ENCODE results near the gene FZR1.

FZR1 gene

DNA sequence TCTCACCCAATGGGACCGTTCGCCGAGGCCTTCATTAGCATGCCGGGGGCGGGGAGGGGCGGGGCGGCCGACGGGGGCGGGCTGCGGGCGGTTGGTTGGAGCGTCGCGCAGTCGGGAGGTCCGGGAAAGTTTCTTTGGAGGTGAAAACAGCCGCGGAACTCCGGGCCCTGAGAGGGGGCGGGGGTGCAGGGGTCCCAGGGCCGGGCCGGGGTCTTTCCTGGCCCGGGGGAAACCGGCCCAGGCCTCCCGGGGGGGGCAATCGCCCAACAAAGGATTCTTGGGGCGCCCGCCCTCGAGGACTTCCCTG lies 66.7 kb downstream of the FZR1 start, which contains the start of gene HMG20B:
Gene HMG20B, plus strand, starts transcription at position 90 of the 307 bp plus-strand sequence. CDS start 366 bp downstream, outside the sequence.
- H2AK5ac ChIP-seq (ENCODE audit: low read depth, low read length), result peak within 1 kb of the TSS; percentile 92
- H3K27me3 ChIP-seq (ENCODE audit: control insufficient read depth in 3 of 3, insufficient read depth in 3 of 3, low read depth in 1 of 3, low read length in 3 of 3), result peaks cover 0 to 12% (median 0%) of the 10 kb centered on the region in 3 experiments
- H3K4me1 ChIP-seq (ENCODE audit: control insufficient read depth in 2 of 2, insufficient read depth in 1 of 2, low read depth in 1 of 2, low read length in 2 of 2), result peaks cover 5 to 17% of the 10 kb centered on the region in 2 donors
- H3K9ac ChIP-seq (ENCODE audit: low read depth, low read length, poor library complexity), result peak within 1 kb of the TSS; percentile 96
- peak within 1 kb of the TSS; percentile 97 for H3K4me2 ChIP-seq (ENCODE audit: insufficient read depth, low read length, poor library complexity, severe bottlenecking)
- no CpG with 5 or more reads among the region's 30 CpGs for WGBS, 2 donors (ENCODE audit: extremely low coverage in 2 of 2, insufficient read length in 2 of 2, insufficient replicate concordance in 1 of 2)
- peak within 1 kb of the TSS; percentile 71 for H2BK15ac ChIP-seq (ENCODE audit: low read length)
- peak within 1 kb of the TSS; percentile 97 for H3K18ac ChIP-seq (ENCODE audit: low read length)
- peak within 1 kb of the TSS; percentile 93 for H2BK5ac ChIP-seq (ENCODE audit: low read length)
- peak within 1 kb of the TSS; percentile 96 for H2AFZ ChIP-seq (ENCODE audit: low read length)
- peak within 1 kb of the TSS; percentile 65 for H3K23ac ChIP-seq (ENCODE audit: low read depth, low read length, poor library complexity)
- no peak for DNase-seq (ENCODE audit: low spot score)
- peak within 1 kb of the TSS; percentile 94 to 98 for H3K4me3 ChIP-seq (ENCODE audit: low read length in 2 of 2)
- no peak within 1 kb of the TSS for H4K8ac ChIP-seq (ENCODE audit: low read depth, low read length)
- H3K9me3 ChIP-seq (replicated peaks in 1 of 2; ENCODE audit: control insufficient read depth in 2 of 2, insufficient read depth in 1 of 2, low read depth in 1 of 2, low read length in 2 of 2), result no peaks in the 10 kb centered on the region
- H3K14ac ChIP-seq (ENCODE audit: low read length), result peak within 1 kb of the TSS; percentile 38
- H3K4ac ChIP-seq (ENCODE audit: low read length), result peak within 1 kb of the TSS; percentile 37
- no peak within 1 kb of the TSS for H2BK12ac ChIP-seq (ENCODE audit: low read length)
- peaks cover 9 to 19% of the 10 kb centered on the region in 2 donors for H3K36me3 ChIP-seq (replicated peaks in 1 of 2; ENCODE audit: control insufficient read depth in 2 of 2, insufficient read depth in 2 of 2, low read length in 2 of 2)
- no peak within 1 kb of the TSS for H2BK120ac ChIP-seq (ENCODE audit: low read depth, low read length)
- peak within 1 kb of the TSS; percentile 42 for H3K27ac ChIP-seq (replicated peaks; ENCODE audit: low read length)
- H3K79me1 ChIP-seq (ENCODE audit: low read depth, low read length), result peaks cover 3% of the 10 kb centered on the region
- no peak within 1 kb of the TSS for H4K91ac ChIP-seq (ENCODE audit: low read depth, low read length, poor library complexity)

DNA sequence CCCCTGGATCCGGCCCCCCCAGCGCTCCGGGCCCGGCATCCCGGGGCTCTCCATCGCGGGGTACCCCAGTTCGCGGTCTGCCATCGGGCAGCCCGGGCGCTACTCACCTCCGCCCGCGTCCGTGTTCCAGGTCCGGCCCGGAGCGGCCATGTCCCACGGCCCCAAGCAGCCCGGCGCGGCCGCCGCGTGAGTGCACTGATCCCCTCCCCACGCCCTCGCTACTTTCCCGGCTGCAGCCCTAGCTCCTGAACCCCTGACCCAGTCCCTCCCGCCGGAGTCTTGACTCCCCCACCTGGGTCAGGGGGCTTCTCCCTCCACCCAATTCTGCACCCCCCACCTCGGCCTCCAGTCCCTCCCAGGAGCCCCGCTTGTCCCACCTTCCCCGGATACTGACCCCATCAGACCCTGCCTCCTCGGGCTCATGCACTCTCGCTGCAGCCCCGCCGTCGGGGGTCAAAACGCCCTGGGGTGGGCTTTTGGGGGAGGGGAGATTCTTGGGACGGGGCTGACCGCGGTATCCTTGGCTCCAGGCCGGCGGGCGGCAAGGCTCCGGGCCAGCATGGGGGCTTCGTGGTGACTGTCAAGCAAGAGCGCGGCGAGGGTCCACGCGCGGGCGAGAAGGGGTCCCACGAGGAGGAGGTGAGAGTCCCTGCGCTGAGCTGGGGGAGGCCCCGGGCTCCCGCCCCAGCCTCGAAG lies 67.2 kb downstream of the FZR1 start:
- DNase-seq (ENCODE audit: low spot score), result no peak
- WGBS, 2 donors (ENCODE audit: extremely low coverage in 2 of 2, insufficient read length in 2 of 2, insufficient replicate concordance in 1 of 2), result no CpG with 5 or more reads among the region's 60 CpGs
- H2BK5ac ChIP-seq (ENCODE audit: low read length), result peak overlapping the region; percentile 93

DNA sequence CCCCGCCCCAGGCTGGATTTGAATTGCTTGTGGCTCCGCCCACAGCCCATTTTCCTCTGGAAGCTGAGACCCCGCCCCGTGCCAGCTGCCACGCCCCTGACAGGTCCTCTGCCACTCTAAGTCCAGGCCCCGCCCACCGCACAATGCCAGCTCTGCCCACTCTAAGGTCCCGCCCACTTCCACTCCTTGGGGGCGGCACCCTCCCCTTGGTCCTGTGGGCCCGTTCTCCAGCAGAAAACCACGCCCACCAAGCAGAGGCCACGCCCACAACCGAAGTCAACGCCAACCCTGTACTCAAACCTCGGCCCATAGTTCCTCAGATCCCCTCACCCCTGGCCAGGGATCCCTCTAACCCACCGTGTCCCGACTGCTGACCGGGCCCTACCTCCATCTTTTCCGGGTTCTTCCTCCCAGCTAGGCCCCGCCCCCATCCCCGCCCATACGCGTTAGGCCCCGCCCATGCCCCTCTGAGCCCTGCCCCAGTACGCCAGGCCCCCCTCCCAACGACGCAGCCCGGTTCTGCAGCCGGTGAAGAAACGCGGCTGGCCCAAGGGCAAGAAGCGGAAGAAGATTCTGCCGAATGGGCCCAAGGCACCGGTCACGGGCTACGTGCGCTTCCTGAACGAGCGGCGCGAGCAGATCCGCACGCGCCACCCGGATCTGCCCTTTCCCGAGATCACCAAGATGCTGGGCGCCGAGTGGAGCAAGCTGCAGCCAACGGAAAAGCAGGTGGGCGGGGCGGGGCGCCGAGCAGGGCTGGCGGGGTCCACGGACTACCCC lies 67.9 kb downstream of the FZR1 start:
- DNase-seq (ENCODE audit: low spot score), result peak; percentile 88
- peak overlapping the region; percentile 92 for H2AK5ac ChIP-seq (ENCODE audit: low read depth, low read length)
- H3K79me1 ChIP-seq (ENCODE audit: low read depth, low read length), result peaks cover 3% of the 10 kb centered on the region

More for the DNA sequence above, 67.2 kb downstream of the FZR1 start:
- H3K18ac ChIP-seq (ENCODE audit: low read length), result peak overlapping the region; percentile 97
- peak overlapping the region; percentile 92 for H2AK5ac ChIP-seq (ENCODE audit: low read depth, low read length)
- peak overlapping the region; percentile 97 for H3K4me2 ChIP-seq (ENCODE audit: insufficient read depth, low read length, poor library complexity, severe bottlenecking)
- no peak overlapping the region for H2BK120ac ChIP-seq (ENCODE audit: low read depth, low read length)
- H2BK15ac ChIP-seq (ENCODE audit: low read length), result peak overlapping the region; percentile 71
- peaks cover 3% of the 10 kb centered on the region for H3K79me1 ChIP-seq (ENCODE audit: low read depth, low read length)
- peaks cover 0 to 17% (median 0%) of the 10 kb centered on the region in 3 experiments for H3K27me3 ChIP-seq (ENCODE audit: control insufficient read depth in 3 of 3, insufficient read depth in 3 of 3, low read depth in 1 of 3, low read length in 3 of 3)
- no peak overlapping the region for H3K27ac ChIP-seq (replicated peaks; ENCODE audit: low read length)
- peak overlapping the region; percentile 85 for H2AFZ ChIP-seq (ENCODE audit: low read length)
- H3K23ac ChIP-seq (ENCODE audit: low read depth, low read length, poor library complexity), result peak overlapping the region; percentile 65
- H3K14ac ChIP-seq (ENCODE audit: low read length), result peak overlapping the region; percentile 38
- H3K4me3 ChIP-seq (ENCODE audit: low read length in 2 of 2), result peak overlapping the region; percentile 94 to 98
- no peak overlapping the region for H4K91ac ChIP-seq (ENCODE audit: low read depth, low read length, poor library complexity)
- H3K4ac ChIP-seq (ENCODE audit: low read length), result peak overlapping the region; percentile 37
- no peaks in the 10 kb centered on the region for H3K9me3 ChIP-seq (replicated peaks in 1 of 2; ENCODE audit: control insufficient read depth in 2 of 2, insufficient read depth in 1 of 2, low read depth in 1 of 2, low read length in 2 of 2)
- H2BK12ac ChIP-seq (ENCODE audit: low read length), result no peak overlapping the region
- peaks cover 9 to 19% of the 10 kb centered on the region in 2 donors for H3K36me3 ChIP-seq (replicated peaks in 1 of 2; ENCODE audit: control insufficient read depth in 2 of 2, insufficient read depth in 2 of 2, low read length in 2 of 2)
- peak overlapping the region; percentile 96 for H3K9ac ChIP-seq (ENCODE audit: low read depth, low read length, poor library complexity)
- no peak overlapping the region for H4K8ac ChIP-seq (ENCODE audit: low read depth, low read length)
- H3K4me1 ChIP-seq (ENCODE audit: control insufficient read depth in 2 of 2, insufficient read depth in 1 of 2, low read depth in 1 of 2, low read length in 2 of 2), result peaks cover 5 to 17% of the 10 kb centered on the region in 2 donors

DNA sequence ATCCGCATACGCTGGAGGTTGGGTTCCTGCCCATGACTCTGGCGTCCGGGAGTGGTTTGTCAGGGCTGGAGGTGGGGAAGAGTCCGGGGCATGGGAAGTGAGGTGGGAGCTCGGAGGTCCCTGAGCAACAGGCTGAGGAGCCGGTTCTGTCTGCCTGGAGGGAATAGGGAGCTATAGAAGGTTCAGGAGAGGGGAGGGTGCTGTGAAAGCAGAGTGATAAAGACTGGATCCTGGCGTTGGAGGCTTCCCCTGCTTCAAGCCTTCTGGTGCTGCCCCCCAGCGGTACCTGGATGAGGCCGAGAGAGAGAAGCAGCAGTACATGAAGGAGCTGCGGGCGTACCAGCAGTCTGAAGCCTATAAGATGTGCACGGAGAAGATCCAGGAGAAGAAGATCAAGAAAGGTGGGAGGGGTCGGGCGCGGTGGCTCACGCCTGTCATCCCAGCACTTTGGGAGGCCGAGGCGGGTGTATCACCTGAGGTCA lies 69.2 kb downstream of the FZR1 start:
- no peaks in the 10 kb centered on the region for H3K9me3 ChIP-seq (replicated peaks in 1 of 2; ENCODE audit: control insufficient read depth in 2 of 2, insufficient read depth in 1 of 2, low read depth in 1 of 2, low read length in 2 of 2)
- H4K91ac ChIP-seq (ENCODE audit: low read depth, low read length, poor library complexity), result no peak overlapping the region
- no CpG with 5 or more reads among the region's 19 CpGs for WGBS, 2 donors (ENCODE audit: extremely low coverage in 2 of 2, insufficient read length in 2 of 2, insufficient replicate concordance in 1 of 2)
- no peak overlapping the region for H2AFZ ChIP-seq (ENCODE audit: low read length)
- H3K4me1 ChIP-seq (ENCODE audit: control insufficient read depth in 2 of 2, insufficient read depth in 1 of 2, low read depth in 1 of 2, low read length in 2 of 2), result peaks cover 5 to 17% of the 10 kb centered on the region in 2 donors
- H3K4me2 ChIP-seq (ENCODE audit: insufficient read depth, low read length, poor library complexity, severe bottlenecking), result no peak overlapping the region
- H2BK12ac ChIP-seq (ENCODE audit: low read length), result no peak overlapping the region
- no peak overlapping the region for H3K14ac ChIP-seq (ENCODE audit: low read length)
- H3K23ac ChIP-seq (ENCODE audit: low read depth, low read length, poor library complexity), result no peak overlapping the region
- no peak overlapping the region for H3K18ac ChIP-seq (ENCODE audit: low read length)
- H3K4ac ChIP-seq (ENCODE audit: low read length), result no peak overlapping the region
- no peak overlapping the region for H2BK120ac ChIP-seq (ENCODE audit: low read depth, low read length)
- H3K27me3 ChIP-seq (ENCODE audit: control insufficient read depth in 3 of 3, insufficient read depth in 3 of 3, low read depth in 1 of 3, low read length in 3 of 3), result peaks cover 0 to 28% (median 0%) of the 10 kb centered on the region in 3 experiments
- no peak overlapping the region for H2AK5ac ChIP-seq (ENCODE audit: low read depth, low read length)
- no peak overlapping the region for H2BK5ac ChIP-seq (ENCODE audit: low read length)
- H3K79me1 ChIP-seq (ENCODE audit: low read depth, low read length), result peaks cover 3% of the 10 kb centered on the region
- no peak overlapping the region for H3K27ac ChIP-seq (replicated peaks; ENCODE audit: low read length)
- no peak overlapping the region for H3K4me3 ChIP-seq (ENCODE audit: low read length in 2 of 2)
- no peak for DNase-seq (ENCODE audit: low spot score)
- H3K36me3 ChIP-seq (replicated peaks in 1 of 2; ENCODE audit: control insufficient read depth in 2 of 2, insufficient read depth in 2 of 2, low read length in 2 of 2), result peaks cover 9 to 19% of the 10 kb centered on the region in 2 donors
- no peak overlapping the region for H3K9ac ChIP-seq (ENCODE audit: low read depth, low read length, poor library complexity)
- no peak overlapping the region for H4K8ac ChIP-seq (ENCODE audit: low read depth, low read length)
- no peak overlapping the region for H2BK15ac ChIP-seq (ENCODE audit: low read length)

More for the DNA sequence above, 67.9 kb downstream of the FZR1 start:
- H2BK12ac ChIP-seq (ENCODE audit: low read length), result no peak overlapping the region
- H3K18ac ChIP-seq (ENCODE audit: low read length), result peak overlapping the region; percentile 92
- H3K23ac ChIP-seq (ENCODE audit: low read depth, low read length, poor library complexity), result peak overlapping the region; percentile 65
- no CpG with 5 or more reads among the region's 55 CpGs for WGBS, 2 donors (ENCODE audit: extremely low coverage in 2 of 2, insufficient read length in 2 of 2, insufficient replicate concordance in 1 of 2)
- no peak overlapping the region for H3K4ac ChIP-seq (ENCODE audit: low read length)
- no peak overlapping the region for H2BK5ac ChIP-seq (ENCODE audit: low read length)
- no peak overlapping the region for H4K8ac ChIP-seq (ENCODE audit: low read depth, low read length)
- H3K27me3 ChIP-seq (ENCODE audit: control insufficient read depth in 3 of 3, insufficient read depth in 3 of 3, low read depth in 1 of 3, low read length in 3 of 3), result peaks cover 0 to 22% (median 0%) of the 10 kb centered on the region in 3 experiments
- peak overlapping the region; percentile 50 to 94 for H3K4me3 ChIP-seq (ENCODE audit: low read length in 2 of 2)
- H3K9ac ChIP-seq (ENCODE audit: low read depth, low read length, poor library complexity), result peak overlapping the region; percentile 12
- H2BK15ac ChIP-seq (ENCODE audit: low read length), result no peak overlapping the region
- H2BK120ac ChIP-seq (ENCODE audit: low read depth, low read length), result no peak overlapping the region
- no peak overlapping the region for H4K91ac ChIP-seq (ENCODE audit: low read depth, low read length, poor library complexity)
- peak overlapping the region; percentile 85 for H2AFZ ChIP-seq (ENCODE audit: low read length)
- no peaks in the 10 kb centered on the region for H3K9me3 ChIP-seq (replicated peaks in 1 of 2; ENCODE audit: control insufficient read depth in 2 of 2, insufficient read depth in 1 of 2, low read depth in 1 of 2, low read length in 2 of 2)
- peaks cover 5 to 17% of the 10 kb centered on the region in 2 donors for H3K4me1 ChIP-seq (ENCODE audit: control insufficient read depth in 2 of 2, insufficient read depth in 1 of 2, low read depth in 1 of 2, low read length in 2 of 2)
- peaks cover 9 to 19% of the 10 kb centered on the region in 2 donors for H3K36me3 ChIP-seq (replicated peaks in 1 of 2; ENCODE audit: control insufficient read depth in 2 of 2, insufficient read depth in 2 of 2, low read length in 2 of 2)
- no peak overlapping the region for H3K14ac ChIP-seq (ENCODE audit: low read length)
- peak overlapping the region; percentile 97 for H3K4me2 ChIP-seq (ENCODE audit: insufficient read depth, low read length, poor library complexity, severe bottlenecking)
- no peak overlapping the region for H3K27ac ChIP-seq (replicated peaks; ENCODE audit: low read length)
